ENCODE results near the gene INTS11.

INTS11 gene

GRCh38 chr1:1357871-1358432 is 33.5 kb upstream of the INTS11 start:
- DNase-seq (ENCODE audit: low spot score) = no peak

- no peak for DNase-seq (ENCODE audit: low spot score)
Measured at GRCh38 chr1:1356796-1357401, 32.4 kb upstream of the INTS11 start.

- no peak for DNase-seq (ENCODE audit: low spot score)
Measured at GRCh38 chr1:1356166-1356795, 31.8 kb upstream of the INTS11 start.

DNA sequence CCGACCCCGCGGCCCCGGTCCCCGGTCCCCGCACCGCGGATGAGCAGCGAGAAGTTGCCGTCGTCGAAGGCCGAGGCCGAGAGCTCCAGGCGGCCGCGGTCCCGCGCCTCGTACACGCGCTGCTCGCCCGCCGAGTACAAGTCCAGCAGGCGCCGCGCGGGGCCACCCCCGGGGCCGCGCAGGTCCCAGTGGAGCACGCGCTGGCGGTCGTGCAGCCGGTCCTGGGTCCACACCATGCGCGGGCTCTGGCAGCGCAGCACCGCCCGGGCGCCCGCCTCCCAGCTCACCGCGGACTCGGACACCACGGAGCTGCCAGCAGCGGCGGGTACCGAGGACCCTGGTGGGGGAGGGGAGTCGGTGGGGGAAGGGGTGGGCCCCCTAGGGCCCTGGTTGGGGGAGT is 31.0 kb upstream of the INTS11 start:
- no peak for DNase-seq (ENCODE audit: low spot score)

GRCh38 chr1:1354271-1355247 is 30.1 kb upstream of the INTS11 start:
- no peak for DNase-seq (ENCODE audit: low spot score)

DNA sequence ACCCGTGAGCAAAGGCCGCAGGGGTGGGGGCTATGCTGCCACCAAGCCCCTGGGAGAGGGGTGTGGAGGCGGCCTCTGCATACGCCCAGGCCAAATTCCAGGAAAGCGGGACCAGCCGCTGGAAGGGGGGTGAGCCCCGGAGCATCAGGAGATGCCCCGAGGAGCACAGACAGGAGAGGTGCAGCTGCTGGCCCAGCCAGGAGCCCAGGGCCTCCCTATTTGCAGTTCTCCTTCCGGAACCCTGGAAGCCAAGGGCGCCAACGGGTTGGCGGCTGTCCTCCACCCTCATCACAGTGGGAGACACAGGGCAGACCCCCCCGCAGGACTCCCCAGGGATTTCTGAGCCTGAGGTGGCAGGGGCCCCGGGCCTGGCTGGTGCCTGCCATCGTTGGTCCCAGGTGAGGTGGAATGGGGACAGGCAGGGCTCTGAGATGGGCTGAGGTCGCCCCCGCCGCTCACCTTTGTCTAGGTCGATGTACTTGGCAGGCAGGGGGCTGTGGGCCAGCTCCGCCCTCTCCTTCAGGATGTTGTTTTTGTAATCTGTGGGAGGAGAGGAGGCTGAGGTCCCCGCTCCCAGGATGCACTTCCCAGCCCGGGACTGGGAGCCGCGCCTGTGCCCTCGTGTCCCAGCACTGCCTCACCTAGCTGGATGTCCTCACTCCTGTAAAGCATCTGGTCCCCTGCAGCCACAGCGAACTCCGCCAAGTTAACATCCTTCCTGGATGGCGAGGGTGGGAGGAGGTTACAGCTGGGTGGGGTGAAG is 29.1 kb upstream of the INTS11 start:
- no peak for DNase-seq (ENCODE audit: low spot score)

DNA sequence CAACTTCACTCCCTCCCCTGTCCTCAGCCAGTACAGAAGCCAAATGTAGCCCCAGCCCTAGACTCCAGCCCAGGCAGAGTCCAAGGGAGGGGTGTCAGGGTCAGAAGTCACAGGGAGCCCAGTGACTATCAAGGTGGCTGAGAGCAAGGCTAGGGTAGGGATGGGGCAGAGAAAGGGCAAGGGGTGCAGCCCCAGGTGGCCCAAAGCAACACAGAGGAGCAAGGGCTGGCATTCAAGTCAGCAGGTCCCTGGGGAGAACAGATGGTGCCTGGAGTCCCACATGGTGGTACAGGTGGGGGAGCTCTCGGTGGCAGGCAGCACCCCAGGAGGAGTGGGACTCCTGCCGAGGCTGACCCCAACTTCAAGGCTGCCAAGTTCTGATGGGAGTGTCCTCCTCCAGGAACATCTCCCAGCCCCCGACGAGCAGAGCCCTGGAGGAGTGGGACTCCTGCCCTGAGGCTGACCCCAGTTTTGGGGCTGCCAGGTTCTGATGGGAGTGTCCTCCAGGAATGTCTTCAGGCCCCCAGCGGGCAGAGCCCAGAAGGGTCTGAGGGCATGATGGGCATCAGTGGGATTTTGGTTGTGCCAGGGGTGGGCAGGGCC is 28.4 kb upstream of the INTS11 start:
- no peak for DNase-seq (ENCODE audit: low spot score)

DNA sequence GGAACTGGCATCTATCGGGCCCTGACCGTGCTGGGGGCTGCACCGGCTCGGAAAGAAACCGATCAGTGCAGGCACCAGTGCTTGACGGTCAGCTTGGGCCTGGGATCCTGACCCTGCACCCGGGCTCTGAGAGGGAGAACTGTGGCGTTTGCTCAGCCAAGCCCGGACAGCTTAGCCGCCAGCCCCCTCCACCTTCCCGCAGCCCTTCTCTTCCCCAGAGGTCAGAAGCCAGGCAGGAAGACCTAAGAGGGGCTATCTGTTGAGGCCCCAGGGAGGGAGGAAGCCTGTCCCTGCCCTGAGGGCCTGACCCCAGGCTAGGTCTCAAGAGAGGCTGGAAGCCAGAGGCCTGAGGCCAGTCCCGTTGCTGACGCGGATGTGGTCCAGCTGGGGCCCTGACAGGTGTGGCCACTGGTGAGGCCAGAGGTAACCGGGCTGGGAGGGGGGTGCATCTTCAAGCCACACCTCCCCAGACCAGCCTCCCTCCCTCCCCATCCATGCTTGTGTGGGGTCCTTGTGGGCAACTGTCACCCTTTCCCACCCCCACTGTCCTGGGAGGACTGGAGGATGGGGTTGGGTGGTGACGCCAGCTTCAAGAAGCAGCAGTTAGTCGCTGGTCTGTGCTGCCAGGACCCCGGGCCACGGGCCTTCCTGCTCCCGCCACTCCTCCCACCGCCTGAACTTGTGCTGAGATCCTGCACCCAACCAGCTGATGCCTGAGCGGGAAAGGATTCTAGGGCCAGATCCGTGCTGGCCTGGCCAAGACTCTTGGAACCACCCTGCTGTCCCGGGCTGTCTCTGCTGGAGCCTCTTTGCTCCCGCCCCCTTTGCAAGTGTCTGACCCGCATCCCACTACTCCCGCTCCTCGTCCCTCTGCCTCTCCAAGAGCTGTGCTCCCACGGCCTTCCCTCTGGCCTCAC is 27.3 kb upstream of the INTS11 start:
- DNase-seq (ENCODE audit: low spot score) = no peak

DNA sequence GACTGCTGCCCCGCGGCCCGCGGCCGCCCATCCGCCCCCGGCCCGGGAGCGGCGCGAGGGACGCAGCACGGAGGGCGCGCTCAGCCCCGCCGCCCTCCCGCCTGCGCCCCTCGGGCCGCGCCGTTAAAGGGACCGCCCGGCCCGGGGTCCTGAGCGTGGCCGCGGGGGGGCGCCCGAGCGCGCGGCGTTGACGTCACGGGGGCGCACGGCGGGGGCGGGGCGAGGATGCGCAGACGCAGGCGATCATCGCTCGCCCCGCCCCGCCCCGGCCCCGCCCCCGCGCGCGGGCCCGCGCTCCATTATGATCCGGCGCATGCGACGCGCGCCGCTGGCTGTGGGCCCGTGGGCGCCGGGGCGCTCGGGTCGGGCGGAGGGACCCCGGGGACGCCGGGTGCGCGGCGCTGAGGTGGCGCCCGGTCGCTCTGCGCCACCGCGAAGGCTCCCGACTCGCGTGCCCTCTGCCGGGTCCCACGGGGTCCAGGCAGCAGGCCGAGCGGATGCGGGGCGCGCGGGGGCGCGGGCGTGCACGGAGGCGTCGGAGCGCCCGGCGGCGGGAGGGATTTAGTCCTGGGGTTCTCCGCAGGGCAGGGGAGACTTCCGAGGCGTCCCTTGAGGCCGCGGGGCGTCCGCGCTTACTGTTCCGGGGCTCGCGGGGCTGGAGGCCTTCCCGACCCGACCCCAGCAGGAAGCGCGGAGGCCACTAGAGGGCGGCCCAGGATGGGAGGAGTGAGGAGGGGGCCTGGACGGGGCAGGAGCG is 25.0 kb upstream of the INTS11 start, which contains the start of gene DVL1:
Gene DVL1, minus strand, starts transcription at position 163 of the 757 bp plus-strand sequence. CDS start 353 bp downstream, outside the sequence.
- no peak for DNase-seq (ENCODE audit: low spot score)

DNA sequence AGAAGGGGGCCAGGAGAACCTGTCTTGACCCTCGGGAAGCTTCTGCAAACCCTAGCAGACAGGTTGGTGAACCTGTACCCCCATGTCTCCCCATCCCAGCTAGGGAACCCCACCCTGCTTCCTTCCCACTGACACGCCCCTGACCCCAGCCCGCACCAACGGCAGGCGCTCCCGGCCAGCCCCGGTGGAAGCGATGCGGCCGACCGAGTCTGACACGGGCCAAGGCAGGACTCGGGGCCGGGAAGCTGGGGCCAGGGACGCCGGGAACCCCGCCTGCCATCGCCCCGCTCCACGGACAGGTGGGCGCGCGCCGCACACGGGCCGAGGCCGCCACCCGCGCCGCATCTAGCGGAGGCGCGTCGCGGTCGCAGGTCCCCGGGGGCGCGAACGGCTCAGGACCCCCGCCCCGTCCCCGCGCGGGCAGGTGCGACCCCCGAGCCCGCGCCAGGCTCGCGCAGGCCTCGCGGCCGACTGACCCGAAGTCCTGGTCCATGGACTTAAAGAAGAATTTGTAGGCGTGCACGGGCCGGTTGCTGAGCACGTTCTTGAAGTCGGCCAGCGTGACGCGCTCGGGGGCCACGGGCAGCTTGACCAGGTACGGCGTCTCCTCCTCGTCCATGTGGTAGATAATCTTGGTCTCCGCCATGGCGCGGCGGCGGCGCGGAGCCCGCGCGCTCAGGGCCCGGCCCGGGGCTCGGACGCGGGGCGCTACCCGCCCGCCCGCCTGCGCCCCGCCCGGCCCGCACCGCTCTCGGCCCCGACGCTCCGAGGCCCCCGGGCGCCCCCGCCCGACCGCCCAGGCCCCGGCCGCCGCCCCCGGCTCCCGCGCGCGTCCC is 24.2 kb upstream of the INTS11 start:
- no peak for DNase-seq (ENCODE audit: low spot score)

DNA sequence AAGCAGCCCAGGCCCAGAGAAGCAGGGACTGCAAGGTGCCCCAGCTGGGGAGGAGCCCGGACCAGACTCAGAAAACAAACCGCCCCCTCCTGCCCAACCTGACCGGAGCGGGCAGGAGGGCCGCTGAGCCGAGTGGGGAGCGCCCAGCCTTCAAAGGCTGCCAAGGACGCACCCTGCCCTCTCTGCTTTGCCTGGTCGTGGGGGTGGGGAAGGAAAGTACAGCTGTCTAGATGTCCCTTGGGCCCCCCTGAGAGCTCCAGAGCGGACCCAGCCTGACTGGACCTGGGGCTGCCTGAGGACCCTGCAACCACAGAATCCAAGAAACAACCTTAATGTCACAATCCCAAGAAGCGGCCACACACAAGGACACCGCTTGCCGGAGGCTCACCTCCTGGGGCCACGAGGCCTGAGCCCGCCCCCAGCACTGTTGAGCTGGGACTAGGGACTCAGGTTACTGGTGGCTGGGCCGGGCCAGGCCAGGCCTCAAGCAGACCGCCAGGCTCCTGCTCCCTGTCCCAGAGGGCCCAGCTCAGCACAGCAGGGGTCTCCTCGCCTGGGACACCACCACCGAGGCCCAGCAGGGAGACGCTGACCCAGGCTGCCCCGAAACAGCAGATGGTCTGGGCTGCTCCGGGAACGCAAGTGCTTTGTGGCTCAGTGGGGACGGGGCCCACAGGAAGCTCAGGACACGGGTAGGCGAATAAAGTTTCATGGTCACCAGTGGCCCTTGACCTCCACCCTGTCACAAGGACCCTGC is 23.4 kb upstream of the INTS11 start:
- no peak for DNase-seq (ENCODE audit: low spot score)

DNA sequence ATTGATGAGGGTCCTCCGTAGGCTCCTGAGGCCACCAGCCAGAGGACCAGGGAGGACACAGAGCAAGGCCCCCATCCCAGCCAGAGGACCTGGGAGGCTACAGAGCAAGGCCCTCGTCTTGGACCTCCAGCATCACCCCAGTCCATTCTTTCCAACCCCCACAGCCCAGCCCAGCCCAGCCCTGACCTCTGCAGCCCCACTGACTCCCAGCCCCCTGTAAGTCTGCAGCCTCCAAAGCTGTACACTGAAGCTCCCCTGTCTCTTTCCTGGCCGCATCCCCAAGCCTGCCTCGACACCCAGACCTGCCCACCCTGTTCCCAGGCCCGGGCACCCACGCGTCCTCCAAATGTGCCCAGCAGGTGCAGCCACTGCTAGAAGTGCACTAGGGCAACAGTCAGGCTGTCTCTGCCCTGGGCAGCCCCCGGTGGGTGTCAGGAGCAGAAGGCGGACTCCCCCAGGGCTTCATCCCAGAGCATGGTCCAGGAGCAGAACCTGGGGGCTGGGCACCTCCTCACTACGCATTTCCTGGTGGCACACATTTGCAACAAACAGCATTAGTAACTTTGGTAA is 22.7 kb upstream of the INTS11 start:
- DNase-seq (ENCODE audit: low spot score) = no peak

- no peak for DNase-seq (ENCODE audit: low spot score)
Measured at GRCh38 chr1:1346501-1346890, 22.0 kb upstream of the INTS11 start.

DNA sequence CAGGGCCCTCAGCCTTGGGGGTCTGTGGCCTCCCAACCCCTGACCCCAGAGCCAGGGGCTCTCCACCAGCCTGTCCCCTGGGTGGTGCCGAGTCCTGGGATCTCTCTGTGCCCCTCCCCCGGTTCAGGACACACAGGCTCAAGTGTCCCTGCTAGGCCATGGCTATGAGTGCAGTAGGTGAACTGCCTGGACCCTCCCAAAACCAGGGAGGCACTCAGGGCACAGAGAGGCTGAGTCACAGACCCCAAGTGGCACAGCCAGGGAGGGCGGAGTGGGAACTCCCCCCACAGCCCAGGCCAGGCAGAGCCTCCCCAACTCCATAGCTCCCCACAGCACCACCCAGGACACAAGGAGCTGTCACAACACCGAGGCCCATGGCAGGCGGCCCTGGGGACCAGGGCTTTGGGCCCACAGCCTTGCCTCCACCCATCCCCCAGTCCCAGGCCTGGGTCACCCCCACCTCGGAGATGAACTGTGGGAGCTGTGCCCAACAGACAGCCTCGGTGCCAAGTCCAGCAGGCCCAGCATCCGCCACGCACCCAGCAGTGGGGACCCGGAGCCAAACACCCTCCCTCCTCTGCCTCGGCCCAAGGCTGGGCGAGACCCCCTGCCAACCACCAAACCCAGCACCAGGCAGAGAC is 21.5 kb upstream of the INTS11 start:
- no peak for DNase-seq (ENCODE audit: low spot score)

DNA sequence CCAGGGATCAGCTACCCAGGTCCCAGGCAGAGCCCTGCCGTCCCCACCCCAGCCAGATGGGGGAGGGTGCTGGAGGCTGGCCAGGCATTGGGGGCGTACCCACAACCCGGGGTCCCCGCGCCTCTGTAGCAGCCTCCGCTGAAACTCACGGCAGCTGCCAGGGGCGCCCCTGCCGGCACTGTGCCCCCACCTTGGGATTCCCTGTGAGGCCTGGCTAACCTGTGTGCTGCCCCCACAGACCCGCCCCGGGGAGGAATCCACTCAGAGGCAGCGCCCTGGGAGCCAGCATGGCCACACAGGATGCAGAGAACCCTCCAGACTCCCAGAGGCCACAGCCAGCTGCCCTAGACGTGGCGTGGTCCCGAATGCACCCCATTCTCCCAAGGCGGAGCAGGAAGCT is 20.9 kb upstream of the INTS11 start:
- no peak for DNase-seq (ENCODE audit: low spot score)

GRCh38 chr1:1344655-1345361 is 20.3 kb upstream of the INTS11 start:
- DNase-seq (ENCODE audit: low spot score) = no peak

All from Ammon's horn (tissue), 1 donor.